GM12873 (cell line): ENCODE results near the gene DNAJB2.
A peak's percentile ranks its signal among the peaks of the same experiment; 100 is the strongest.

ENCODE experiments used
- CTCF ChIP-seq: IDR thresholded peaks from 2 replicates; pipeline ENCODE4 v1.5.1; 2012; ENCODE audit warnings: low read depth, mild to moderate bottlenecking, moderate library complexity, low read length, control low read depth; ENCODE audit not compliant: insufficient read depth; ENCODE audit errors: missing control alignments

DNAJB2 gene

DNA sequence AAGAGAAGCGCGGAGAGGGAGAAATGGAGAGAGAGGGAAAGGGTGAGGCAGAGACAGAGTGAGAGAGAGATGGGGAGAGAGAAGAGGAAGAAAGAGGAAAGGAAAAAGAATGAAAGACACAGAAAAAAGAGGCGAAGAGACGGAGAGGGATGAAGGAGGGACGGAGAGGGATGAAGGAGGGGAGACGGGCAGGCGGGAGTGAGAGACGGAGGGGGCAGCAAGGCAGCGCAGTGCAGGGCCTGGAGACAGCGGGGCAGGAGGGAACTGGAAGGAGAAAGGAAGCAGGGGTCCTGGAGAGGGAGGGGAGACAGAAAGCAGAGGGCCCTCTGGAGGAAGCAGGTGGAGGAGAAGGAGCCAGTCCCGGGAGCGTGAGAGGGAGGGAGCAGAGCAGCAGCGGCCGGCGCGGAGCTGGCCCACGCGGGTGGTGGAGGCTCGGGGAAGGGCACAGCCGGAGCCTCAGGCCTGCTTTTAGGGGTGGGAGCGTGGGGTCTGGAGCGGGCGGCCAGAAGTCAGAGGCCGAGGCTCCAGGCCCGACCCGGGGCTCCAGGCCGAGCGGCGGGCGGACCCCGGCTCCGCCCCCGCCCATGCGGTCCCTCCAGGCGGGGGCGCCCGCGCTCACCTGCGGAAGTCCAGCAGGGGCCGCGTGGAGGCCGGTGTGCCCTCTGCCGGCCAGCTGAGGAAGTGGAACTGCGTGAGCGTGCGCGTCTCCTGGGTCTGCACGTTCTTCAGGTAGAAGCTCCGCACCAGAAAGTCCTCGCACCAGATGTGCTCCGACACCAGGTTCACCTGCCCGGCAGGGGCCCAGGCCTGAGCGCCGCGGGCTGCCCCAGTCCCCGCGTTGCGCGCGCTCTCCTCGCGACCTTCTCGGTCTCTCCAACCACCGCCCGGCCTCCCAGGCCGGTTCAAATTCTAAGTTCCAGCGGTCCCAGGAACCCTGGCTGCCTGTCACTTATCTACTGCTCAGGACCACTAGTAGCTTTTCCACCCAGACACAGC is 15.5 kb downstream of the DNAJB2 start:
- TF ChIP-seq CTCF: peak; percentile 98

DNA sequence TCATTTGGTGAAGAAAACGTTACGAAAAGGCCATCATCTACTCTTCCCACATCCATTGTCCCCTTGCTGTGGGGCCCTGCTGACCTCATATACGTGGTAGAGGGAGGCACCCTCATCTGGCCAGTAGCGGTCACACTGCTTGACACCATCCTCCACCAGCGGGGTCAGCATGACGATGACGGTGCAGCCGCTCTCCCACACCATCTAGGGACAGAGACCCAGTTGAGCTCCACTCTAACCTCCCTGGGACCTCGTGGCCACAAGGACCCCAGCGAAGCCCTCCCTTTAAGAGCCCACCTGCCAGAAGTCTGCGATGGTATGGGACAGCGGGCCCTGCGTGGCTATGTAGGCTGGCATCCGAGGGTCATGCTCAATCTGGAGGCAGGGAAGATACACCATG is 17.0 kb downstream of the DNAJB2 start:
- no peak for TF ChIP-seq CTCF

- no peak for TF ChIP-seq CTCF
Observed at GRCh38 chr2:219296631-219297391, 17.6 kb downstream of the DNAJB2 start.

DNA sequence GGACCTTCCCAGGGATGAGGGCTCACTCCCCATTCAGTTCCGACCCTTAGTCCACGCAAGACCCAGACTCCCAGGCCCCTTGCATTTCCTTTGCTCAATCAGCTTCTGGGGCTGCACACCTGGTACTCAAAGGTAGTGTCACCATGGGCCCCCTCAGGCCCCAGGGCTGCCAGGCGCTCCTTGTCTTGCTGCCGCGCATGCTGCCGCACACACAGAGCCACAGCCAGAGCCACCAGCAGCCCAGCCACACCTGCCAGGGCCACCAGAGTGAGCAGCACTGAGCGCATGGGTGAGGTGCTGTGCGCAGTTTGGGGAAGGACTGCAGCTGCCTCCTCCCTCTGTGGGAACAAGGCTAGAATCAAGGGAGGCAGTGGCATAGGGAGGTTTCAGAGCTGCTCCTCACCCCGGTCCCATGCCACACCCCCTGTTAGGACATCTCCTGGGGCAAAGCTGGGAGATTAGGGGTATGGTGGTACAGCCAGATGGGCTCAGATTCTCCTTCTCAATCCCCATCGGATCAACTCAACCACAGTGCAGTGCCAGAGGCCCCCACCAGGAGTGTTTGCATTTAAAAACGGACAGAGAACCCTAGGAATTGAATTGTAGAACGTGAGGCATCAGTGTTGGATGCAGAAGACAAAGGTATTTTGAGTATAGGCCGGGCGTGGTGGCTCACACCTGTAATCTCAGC is 18.7 kb downstream of the DNAJB2 start:
- TF ChIP-seq CTCF: peak; percentile 35

- peak; percentile 99 for TF ChIP-seq CTCF
Observed at GRCh38 chr2:219298759-219299371, 19.7 kb downstream of the DNAJB2 start.

GRCh38 chr2:219299372-219299760 is 20.2 kb downstream of the DNAJB2 start:
- TF ChIP-seq CTCF: no peak
